Measurements from ENCODE around the gene EFCAB6.

GRCh38 chr22:43859621-43860020 is 47.5 kb upstream of the EFCAB6 start:
- TF ChIP-seq POLR2A (IDR thresholded peaks at IDR 0.05) = no peak
- no peak for TF ChIP-seq EP300 (IDR thresholded peaks at IDR 0.05)
- no peak for TF ChIP-seq CTCF (IDR thresholded peaks at IDR 0.05)
